Right atrium auricular region (tissue), 2 donors: ENCODE results near the gene BCAR3. TPM values are rescaled to one million over a fixed set of nuclear protein-coding genes. Genes with fewer than 3 reads are reported as not detected.

Source experiments
- DNase-seq: peaks from one replicate; pipeline ENCODE4 v3.0.0-alpha.2; 2019; ENCODE audit warnings: low spot score
- H3K27ac ChIP-seq, 2 donors: fragments of 200-600 bp; sonication (generic); 1 replicate in 1 of 2; 2 replicates in 1 of 2; pipeline ENCODE4 v1.5.1; 2016 to 2019
- H3K27me3 ChIP-seq, 2 donors: fragments of 200-600 bp; sonication (generic); one replicate each; pipeline versions ENCODE4 v1.5.1 to v1.6.0; 2017 to 2019
- H3K36me3 ChIP-seq: fragments of 200-600 bp; sonication (generic); one replicate; pipeline ENCODE4 v1.5.1; 2016
- H3K4me1 ChIP-seq, 2 donors: fragments of 200-600 bp; sonication (generic); one replicate each; pipeline versions ENCODE4 v1.5.1 to v1.6.0; 2017 to 2019
- H3K4me3 ChIP-seq, 2 donors: fragments of 200-600 bp; sonication (generic); 1 replicate in 1 of 2; 2 replicates in 1 of 2; pipeline ENCODE4 v1.5.1; 2017 to 2019; ENCODE audit warnings: mild to moderate bottlenecking in 1 of 2, moderate library complexity in 1 of 2
- H3K9me3 ChIP-seq, 2 donors: fragments of 200-600 bp; sonication (generic); one replicate each; pipeline ENCODE4 v1.5.1; 2019
- CTCF ChIP-seq, 2 donors: fragments of 200-600 bp; sonication (generic); IDR thresholded peaks; one replicate each; pipeline ENCODE4 v1.5.1; 2019; ENCODE audit warnings: antibody characterized with exemption in 2 of 2
- total RNA-seq, 2 donors: library from RNA; depleted of rRNA; stranded (reverse); fragments of >200 nt; gene quantifications; one replicate each; pipeline ENCODE4 v1.1.0, GENCODE V29; 2016

Gene BCAR3
- total RNA-seq, 2 donors from 2014 or later: 12.7 to 19.3 TPM

GRCh38 chr1:93613898-93614297 lies 67.7 kb downstream of the BCAR3 start:
- Histone ChIP-seq H3K27me3 (no peaks in the 10 kb centered on the region), H3K9me3 (no peaks in the 10 kb centered on the region), H3K27ac (peak overlapping the region; percentile 51 to 59), H3K4me3 (peak overlapping the region; percentile 39 to 46), H3K36me3 (no peaks in the 10 kb centered on the region), H3K4me1 (peaks cover 0 to 88% of the 10 kb centered on the region in 2 donors)
- DNase-seq: peak; percentile 81
- no peak for TF ChIP-seq CTCF (IDR thresholded peaks at IDR 0.05)

GRCh38 chr1:93612510-93612909 lies 69.1 kb downstream of the BCAR3 start:
- Histone ChIP-seq H3K9me3 (no peaks in the 10 kb centered on the region), H3K36me3 (no peaks in the 10 kb centered on the region), H3K27me3 (no peaks in the 10 kb centered on the region), H3K4me1 (peaks cover 0 to 92% of the 10 kb centered on the region in 2 donors), H3K4me3 (peak overlapping the region in 1 of 2 donors; percentile 46), H3K27ac (peak overlapping the region in 1 of 2 donors; percentile 51)
- TF ChIP-seq CTCF (IDR thresholded peaks at IDR 0.05): no peak
- DNase-seq: no peak

- Histone ChIP-seq H3K27ac (peak overlapping the region; percentile 3 to 51), H3K27me3 (no peaks in the 10 kb centered on the region), H3K4me1 (peaks cover 0 to 90% of the 10 kb centered on the region in 2 donors), H3K9me3 (no peaks in the 10 kb centered on the region), H3K36me3 (no peaks in the 10 kb centered on the region), H3K4me3 (no peak overlapping the region)
- TF ChIP-seq CTCF (IDR thresholded peaks at IDR 0.05): no peak
- no peak for DNase-seq
Measured at GRCh38 chr1:93611668-93612067, 70.0 kb downstream of the BCAR3 start.

GRCh38 chr1:93609536-93609935 lies 72.1 kb downstream of the BCAR3 start:
- peaks cover 0 to 84% of the 10 kb centered on the region in 2 donors for H3K4me1 ChIP-seq

DNA sequence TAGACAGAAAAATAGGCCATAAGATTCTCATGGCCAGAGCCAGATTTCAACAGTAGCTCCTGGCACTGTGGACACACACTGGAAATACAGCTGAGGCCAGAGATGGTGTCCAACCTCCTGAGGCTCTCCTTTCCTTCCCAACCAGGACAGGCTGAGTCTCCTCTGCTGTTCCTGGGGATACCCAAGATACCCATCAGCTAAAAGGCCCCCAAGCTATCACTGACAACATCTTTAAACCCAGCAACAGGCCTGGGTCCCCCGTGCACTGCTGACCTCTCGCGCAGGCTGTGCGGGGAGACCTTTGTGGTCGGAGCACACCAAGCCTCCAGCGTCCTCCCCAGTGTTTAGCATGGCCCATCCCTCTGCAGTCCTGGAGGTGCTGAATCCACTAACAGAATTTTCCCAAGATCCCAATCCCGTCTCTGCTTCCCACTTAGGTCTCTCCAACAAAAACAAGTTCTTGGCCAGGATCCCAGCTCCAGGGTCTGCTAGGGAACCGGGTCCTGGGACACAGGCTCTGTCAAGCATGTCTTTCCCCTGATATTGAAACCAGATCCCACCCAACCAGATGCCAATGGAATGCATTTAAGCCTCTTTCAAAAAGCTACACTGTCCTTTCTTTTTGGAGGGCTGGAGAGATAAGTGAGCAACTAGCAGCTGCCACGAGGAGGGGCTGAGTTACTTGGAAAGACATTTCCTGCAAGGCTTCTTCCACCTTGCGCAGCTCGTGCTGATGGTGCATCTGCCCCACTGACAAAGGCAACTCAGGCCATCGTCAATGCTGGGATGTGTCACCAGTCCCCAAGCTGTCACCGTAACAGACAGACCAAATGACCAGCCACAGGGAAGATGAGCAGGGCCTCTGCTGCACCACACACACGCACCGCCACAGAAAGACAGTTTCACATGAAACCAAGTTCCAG lies 73.2 kb downstream of the BCAR3 start:
- H3K27me3 ChIP-seq: no peaks in the 10 kb centered on the region
- H3K36me3 ChIP-seq: no peaks in the 10 kb centered on the region
- peak; percentile 32 for DNase-seq
- TF ChIP-seq CTCF (IDR thresholded peaks at IDR 0.05): no peak
- H3K4me1 ChIP-seq: peaks cover 0 to 74% of the 10 kb centered on the region in 2 donors
- H3K27ac ChIP-seq: peak overlapping the region; percentile 6 to 37
- no peak overlapping the region for H3K4me3 ChIP-seq
- no peaks in the 10 kb centered on the region for H3K9me3 ChIP-seq

More at GRCh38 chr1:93609536-93609935, 72.1 kb downstream of the BCAR3 start:
- DNase-seq: no peak
- H3K9me3 ChIP-seq: no peaks in the 10 kb centered on the region
- no peaks in the 10 kb centered on the region for H3K27me3 ChIP-seq
- no peak for TF ChIP-seq CTCF (IDR thresholded peaks at IDR 0.05)
- no peaks in the 10 kb centered on the region for H3K36me3 ChIP-seq
- H3K27ac ChIP-seq: peak overlapping the region; percentile 0 to 37
- no peak overlapping the region for H3K4me3 ChIP-seq
